ENCODE data around the gene CPA1. TPM values are rescaled to one million over a fixed set of nuclear protein-coding genes. Genes with fewer than 3 reads are reported as not detected.

Gene CPA1
- total RNA-seq, 4 donors from 2014 or later, result not detected

DNA sequence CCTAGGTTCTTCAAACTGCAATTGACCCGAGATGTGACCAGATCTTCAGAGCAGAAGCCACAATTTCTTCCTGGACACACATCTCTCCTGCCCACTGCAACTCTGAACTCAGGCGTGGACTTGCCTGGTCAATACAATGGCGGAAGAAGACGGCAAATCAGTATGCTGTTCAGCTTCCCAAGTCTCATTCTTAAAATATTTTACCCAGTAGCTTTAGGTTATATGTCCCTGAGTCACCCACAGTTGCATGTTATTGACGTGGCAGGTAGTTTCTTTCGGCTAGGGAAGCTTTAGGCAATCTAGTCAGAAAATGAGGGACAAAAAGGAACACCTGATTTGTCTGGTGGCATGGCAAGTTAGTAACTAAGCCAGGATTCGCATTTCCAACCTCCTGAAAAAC, 38.0 kb downstream of the CPA1 start:
- Histone ChIP-seq H3K27ac (peak overlapping the region in 1 of 4 donors; percentile 3), H3K9me3 (no peaks in the 10 kb centered on the region), H3K4me3 (no peak overlapping the region), H3K4me1 (no peaks in the 10 kb centered on the region), H3K27me3 (no peaks in the 10 kb centered on the region), H3K36me3 (no peaks in the 10 kb centered on the region)
- DNase-seq, result no peak
- intact Hi-C loops (cut with DNase I), result no loop called here
- 72 to 77% methylated on average over 7 of the region's 7 CpGs for WGBS, 2 donors
- TF ChIP-seq CTCF (IDR thresholded peaks at IDR 0.05), result no peak

DNA sequence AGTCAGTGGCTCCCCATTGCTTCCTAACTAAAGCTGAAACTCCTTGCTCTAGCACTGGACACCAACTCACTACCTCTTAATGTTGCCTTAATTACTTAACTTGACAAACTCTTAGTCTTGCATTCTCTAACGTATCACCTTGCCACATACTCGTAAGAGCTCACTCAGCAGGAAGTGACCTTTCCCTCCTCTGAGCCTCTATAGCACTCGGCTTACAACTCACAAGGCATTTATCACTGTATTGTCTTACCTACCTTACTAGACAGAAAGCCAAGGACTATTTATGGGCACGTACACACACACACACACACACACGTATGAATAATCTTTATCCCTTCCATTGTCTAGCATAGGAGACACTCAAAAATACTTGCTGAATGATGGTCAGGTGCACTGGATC, 39.4 kb downstream of the CPA1 start:
- H3K4me1 ChIP-seq, result no peaks in the 10 kb centered on the region
- DNase-seq, result no peak
- no peak overlapping the region for H3K4me3 ChIP-seq
- H3K27ac ChIP-seq, result peak overlapping the region in 1 of 4 donors; percentile 27
- 74 to 81% methylated on average over 5 of the region's 5 CpGs for WGBS, 2 donors
- no peak for TF ChIP-seq CTCF (IDR thresholded peaks at IDR 0.05)
- TF ChIP-seq POLR2A (IDR thresholded peaks at IDR 0.05), result no peak
- H3K27me3 ChIP-seq, result no peaks in the 10 kb centered on the region
- no peaks in the 10 kb centered on the region for H3K36me3 ChIP-seq
- intact Hi-C loops (cut with DNase I), result no loop called here
- H3K9me3 ChIP-seq, result no peaks in the 10 kb centered on the region

DNA sequence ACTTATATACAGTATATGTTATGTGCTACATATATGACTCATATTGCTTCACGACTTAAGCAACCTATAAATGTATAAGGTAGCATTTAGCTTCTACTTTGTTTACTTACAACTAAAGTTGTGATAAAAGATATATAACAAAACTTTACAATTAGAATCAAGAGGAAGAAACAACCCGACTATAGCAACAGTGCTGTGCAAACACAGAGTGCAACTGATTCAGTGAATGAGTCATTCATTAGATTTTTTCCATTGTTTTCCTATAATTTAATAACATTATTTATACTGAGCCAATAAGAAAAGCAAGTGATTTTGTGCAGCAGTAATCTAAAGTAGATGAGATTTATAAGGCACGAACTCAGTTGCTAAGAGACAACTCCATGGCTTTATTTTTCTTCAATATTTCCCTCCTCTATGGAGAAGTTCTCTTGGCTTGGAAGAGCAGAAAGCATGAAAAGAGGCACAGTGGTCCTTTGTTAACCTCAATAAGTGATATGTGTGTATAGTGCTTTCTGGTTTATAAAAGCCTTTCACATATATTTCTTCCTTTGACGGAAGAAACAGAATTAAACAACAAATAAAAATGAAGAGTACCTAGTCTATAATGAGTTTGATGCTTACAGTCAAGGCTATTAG, 40.8 kb downstream of the CPA1 start:
- 51 to 55% methylated on average over 4 of the region's 4 CpGs for WGBS, 2 donors
- no peaks in the 10 kb centered on the region for H3K27me3 ChIP-seq
- H3K4me3 ChIP-seq, result no peak overlapping the region
- TF ChIP-seq POLR2A (IDR thresholded peaks at IDR 0.05), result no peak
- TF ChIP-seq CTCF (IDR thresholded peaks at IDR 0.05), result no peak
- no peaks in the 10 kb centered on the region for H3K9me3 ChIP-seq
- H3K4me1 ChIP-seq, result no peaks in the 10 kb centered on the region
- intact Hi-C loops (cut with DNase I), result no loop called here
- H3K36me3 ChIP-seq, result no peaks in the 10 kb centered on the region
- no peak overlapping the region for H3K27ac ChIP-seq
- no peak for DNase-seq

- Histone ChIP-seq H3K27ac (no peak overlapping the region), H3K4me1 (no peaks in the 10 kb centered on the region), H3K36me3 (no peaks in the 10 kb centered on the region), H3K4me3 (no peak overlapping the region), H3K9me3 (no peaks in the 10 kb centered on the region), H3K27me3 (no peaks in the 10 kb centered on the region)
- 46 to 51% methylated on average over 2 of the region's 2 CpGs for WGBS, 2 donors
- TF ChIP-seq POLR2A (IDR thresholded peaks at IDR 0.05), result no peak
- intact Hi-C loops (cut with DNase I), result no loop called here
- no peak for DNase-seq
These were observed 41.4 kb downstream of the CPA1 start for GRCh38 chr7:130421684-130422083.

- H3K36me3 ChIP-seq, result no peaks in the 10 kb centered on the region
- no peaks in the 10 kb centered on the region for H3K9me3 ChIP-seq
- H3K4me1 ChIP-seq, result no peaks in the 10 kb centered on the region
- intact Hi-C loops (cut with DNase I), result no loop called here
- H3K4me3 ChIP-seq, result no peak overlapping the region
- DNase-seq, result no peak
- TF ChIP-seq CTCF (IDR thresholded peaks at IDR 0.05) (no peak), POLR2A (IDR thresholded peaks at IDR 0.05) (no peak)
- H3K27me3 ChIP-seq, result no peaks in the 10 kb centered on the region
- WGBS, 2 donors, result 95% methylated on average over 3 of the region's 3 CpGs
- H3K27ac ChIP-seq, result no peak overlapping the region
These were observed 43.3 kb downstream of the CPA1 start for GRCh38 chr7:130423501-130424037.

DNA sequence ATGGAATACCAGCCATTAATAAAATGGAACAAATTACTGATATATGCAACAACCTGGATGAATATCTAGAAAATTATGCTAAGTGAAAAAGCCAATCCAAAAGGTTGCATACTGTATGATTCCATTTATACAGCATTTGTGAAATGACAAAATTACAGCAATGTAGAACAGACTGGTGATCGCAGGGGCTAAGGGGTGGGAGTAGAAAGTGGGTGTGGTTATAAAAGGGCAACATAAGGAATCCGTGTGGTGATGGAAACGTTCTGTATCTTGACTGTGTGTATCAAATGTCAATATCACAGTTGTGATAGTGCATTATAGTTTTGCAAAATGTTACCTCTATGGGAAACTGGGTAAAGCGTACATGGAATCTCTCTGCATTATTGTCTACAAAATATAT, 45.5 kb downstream of the CPA1 start:
- Histone ChIP-seq H3K4me3 (no peak overlapping the region), H3K36me3 (no peaks in the 10 kb centered on the region), H3K9me3 (no peaks in the 10 kb centered on the region), H3K4me1 (peaks cover 0 to 12% (median 0%) of the 10 kb centered on the region in 3 donors), H3K27ac (no peak overlapping the region), H3K27me3 (no peaks in the 10 kb centered on the region)
- no peak for DNase-seq
- intact Hi-C loops (cut with DNase I), result no loop called here
- 76 to 80% methylated on average over 4 of the region's 4 CpGs for WGBS, 2 donors
- TF ChIP-seq CTCF (IDR thresholded peaks at IDR 0.05), result no peak
- no peak for TF ChIP-seq POLR2A (IDR thresholded peaks at IDR 0.05)

All from esophagus squamous epithelium (tissue), 5 donors.